HG03442 (cell line): ENCODE data around the gene CCRL2.

Experiments
- ATAC-seq: cut with Tn5 transposase; IDR thresholded peaks from one replicate; pipeline ENCODE4 v1.9.1; 2021; ENCODE audit warnings: mild to moderate bottlenecking, moderate library complexity; ENCODE audit not compliant: unreplicated experiment

The CCRL2 gene

GRCh38 chr3:46455231-46456115, 48.4 kb downstream of the CCRL2 start:
- ATAC-seq, result no peak

GRCh38 chr3:46456118-46456517, 49.1 kb downstream of the CCRL2 start:
- ATAC-seq, result no peak
